ENCODE results near the gene TRAF3IP1.

Gene TRAF3IP1

DNA sequence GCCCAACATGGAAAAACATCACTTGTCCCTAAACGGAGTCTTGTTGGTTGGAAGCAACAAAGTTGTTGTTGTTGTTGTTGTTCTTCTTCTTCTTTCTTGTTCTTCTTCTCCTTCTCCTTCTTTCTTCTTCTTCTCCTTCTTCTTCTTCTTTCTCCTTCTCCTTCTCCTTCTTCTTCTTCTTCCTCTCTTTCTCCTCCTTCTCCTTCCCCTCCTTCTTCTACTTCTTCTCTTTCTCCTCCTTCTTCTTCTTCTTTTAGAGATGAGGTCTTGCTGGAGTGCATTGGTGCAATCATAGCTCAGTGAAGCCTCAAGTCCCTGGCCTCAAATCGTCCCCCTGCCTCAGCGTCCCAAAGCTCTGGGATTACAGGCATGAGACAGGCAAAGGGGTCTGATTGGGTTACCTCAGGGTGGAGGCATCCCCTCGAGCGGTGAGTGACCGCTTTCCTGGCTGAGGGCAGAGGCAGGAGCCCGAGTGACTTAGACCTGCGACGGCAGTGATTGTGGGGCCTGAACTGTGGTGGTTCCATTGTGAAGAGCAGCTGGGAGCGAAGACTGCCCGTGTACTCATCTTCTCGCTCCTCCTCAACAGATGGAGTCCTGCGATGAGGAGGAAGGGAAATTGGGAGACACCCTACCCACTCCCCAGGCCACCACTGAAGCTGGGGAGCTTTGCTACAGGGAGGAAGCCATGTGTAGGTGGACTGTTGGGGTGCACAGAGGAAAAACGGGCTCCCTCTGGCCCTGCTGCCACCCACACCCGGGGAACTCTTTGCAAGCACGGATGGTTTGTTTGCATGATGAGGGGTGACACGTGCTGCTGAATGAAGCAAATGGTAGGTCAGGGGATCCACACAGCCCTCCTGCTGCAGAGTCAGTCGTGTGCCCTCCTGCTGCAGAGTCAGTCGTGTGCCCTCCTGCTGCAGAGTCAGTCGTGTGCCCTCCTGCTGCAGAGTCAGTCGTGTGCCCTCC lies 24.9 kb upstream of the TRAF3IP1 start:
- no peaks in the 10 kb centered on the region for H3K27me3 ChIP-seq (ENCODE audit: insufficient read depth, low read depth, severe bottlenecking)
- TF ChIP-seq, protein P1, sequence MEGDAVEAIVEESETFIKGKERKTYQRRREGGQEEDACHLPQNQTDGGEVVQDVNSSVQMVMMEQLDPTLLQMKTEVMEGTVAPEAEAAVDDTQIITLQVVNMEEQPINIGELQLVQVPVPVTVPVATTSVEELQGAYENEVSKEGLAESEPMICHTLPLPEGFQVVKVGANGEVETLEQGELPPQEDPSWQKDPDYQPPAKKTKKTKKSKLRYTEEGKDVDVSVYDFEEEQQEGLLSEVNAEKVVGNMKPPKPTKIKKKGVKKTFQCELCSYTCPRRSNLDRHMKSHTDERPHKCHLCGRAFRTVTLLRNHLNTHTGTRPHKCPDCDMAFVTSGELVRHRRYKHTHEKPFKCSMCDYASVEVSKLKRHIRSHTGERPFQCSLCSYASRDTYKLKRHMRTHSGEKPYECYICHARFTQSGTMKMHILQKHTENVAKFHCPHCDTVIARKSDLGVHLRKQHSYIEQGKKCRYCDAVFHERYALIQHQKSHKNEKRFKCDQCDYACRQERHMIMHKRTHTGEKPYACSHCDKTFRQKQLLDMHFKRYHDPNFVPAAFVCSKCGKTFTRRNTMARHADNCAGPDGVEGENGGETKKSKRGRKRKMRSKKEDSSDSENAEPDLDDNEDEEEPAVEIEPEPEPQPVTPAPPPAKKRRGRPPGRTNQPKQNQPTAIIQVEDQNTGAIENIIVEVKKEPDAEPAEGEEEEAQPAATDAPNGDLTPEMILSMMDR (IDR thresholded peaks at IDR 0.05; ENCODE audit: low read depth, low read length) = no peak
- H3K4me3 ChIP-seq (ENCODE audit: low read depth, low read length) = no peak overlapping the region
- H3K27ac ChIP-seq = no peak overlapping the region
- no peaks in the 10 kb centered on the region for H3K36me3 ChIP-seq
- no peak for DNase-seq
- no peaks in the 10 kb centered on the region for H3K9me3 ChIP-seq (ENCODE audit: severe bottlenecking)

DNA sequence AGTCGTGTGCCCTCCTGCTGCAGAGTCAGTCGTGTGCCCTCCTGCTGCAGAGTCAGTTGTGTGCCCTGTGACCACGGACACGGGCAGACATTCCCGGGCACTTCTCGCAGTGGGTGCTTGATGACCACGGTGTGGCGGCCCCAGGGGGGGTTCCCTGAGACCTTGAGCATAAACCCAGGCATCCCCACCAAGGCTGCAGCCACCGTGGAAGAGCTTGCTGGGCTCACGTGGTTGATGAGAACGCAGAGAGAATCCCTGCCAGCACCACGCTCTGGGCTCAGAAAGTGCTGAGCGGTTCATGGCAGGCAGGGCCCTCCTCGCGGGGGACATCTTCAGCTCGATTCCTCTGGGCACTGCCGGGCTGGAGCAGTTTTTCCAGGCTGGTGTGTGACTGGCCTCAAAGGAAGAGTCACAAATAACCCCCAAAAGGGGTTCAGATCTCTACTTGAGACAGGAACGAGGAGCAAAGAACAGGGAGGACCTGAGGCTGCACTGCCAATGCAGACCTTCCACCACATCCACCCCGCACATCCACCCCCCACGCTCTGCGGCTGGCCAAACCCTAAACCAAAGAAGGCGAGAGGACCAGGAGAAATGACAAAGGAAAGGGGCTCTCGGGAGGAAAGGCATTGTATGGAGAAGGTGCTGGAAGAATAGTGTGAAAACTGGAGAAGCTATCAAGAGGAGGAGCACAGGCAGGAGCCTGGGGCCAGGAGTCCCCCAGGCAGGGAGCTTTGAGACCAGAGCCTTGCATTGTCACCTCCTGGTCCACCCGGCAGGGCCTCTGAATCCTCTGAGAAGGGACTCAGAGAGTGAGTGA lies 23.5 kb upstream of the TRAF3IP1 start:
- no peaks in the 10 kb centered on the region for H3K36me3 ChIP-seq
- no peak for DNase-seq
- no peak overlapping the region for H3K27ac ChIP-seq
- no peaks in the 10 kb centered on the region for H3K9me3 ChIP-seq (ENCODE audit: severe bottlenecking)
- H3K27me3 ChIP-seq (ENCODE audit: insufficient read depth, low read depth, severe bottlenecking) = no peaks in the 10 kb centered on the region
- H3K4me3 ChIP-seq (ENCODE audit: low read depth, low read length) = no peak overlapping the region
- TF ChIP-seq, protein P1 (IDR thresholded peaks at IDR 0.05; ENCODE audit: low read depth, low read length) = no peak

DNA sequence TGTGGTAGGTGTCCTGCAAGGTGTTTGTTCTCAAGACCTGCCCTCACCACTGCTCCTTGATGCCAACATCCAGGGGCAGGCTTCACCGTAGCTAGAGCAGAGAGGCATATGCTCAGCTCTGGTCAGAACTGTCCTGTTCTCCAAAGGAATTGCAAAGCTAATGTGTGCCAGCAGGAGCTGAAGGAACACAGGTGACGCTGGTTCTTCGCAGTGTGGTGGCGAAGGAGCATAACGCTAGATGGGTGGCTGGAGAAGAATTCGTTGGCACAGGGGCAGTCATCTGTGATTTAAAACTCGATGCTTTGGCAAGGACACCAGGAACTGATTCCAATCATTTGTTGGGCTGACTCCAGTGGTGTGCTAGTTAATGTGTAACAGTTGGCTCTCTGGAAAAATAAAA lies 20.5 kb upstream of the TRAF3IP1 start:
- Histone ChIP-seq H3K36me3 (no peaks in the 10 kb centered on the region), H3K9me3 (ENCODE audit: severe bottlenecking) (no peaks in the 10 kb centered on the region), H3K27me3 (ENCODE audit: insufficient read depth, low read depth, severe bottlenecking) (no peaks in the 10 kb centered on the region), H3K27ac (no peak overlapping the region), H3K4me3 (ENCODE audit: low read depth, low read length) (no peak overlapping the region)
- TF ChIP-seq, protein P1 (IDR thresholded peaks at IDR 0.05; ENCODE audit: low read depth, low read length) = no peak
- no peak for DNase-seq

DNA sequence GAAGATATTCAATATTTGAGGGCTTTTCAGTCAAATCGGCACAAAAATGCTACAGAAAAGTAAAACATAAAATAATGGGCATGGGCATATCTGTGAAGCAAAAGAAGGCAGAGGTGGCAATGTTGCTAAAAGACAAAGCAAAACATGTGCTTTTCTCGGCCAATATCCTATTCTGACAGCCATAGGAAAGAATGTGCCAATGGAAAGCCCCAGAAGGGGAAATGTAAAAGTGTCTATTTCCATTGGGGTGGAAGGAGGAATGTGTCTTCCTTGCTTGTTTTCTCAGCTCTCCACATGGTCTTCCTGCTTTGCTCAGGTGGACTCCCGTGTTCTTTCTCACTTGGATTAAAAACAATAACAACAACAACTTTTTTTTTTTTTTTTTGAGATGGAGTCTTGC lies 18.2 kb upstream of the TRAF3IP1 start:
- no peak for DNase-seq
- TF ChIP-seq, protein P1 (IDR thresholded peaks at IDR 0.05; ENCODE audit: low read depth, low read length) = no peak
- Histone ChIP-seq H3K27me3 (ENCODE audit: insufficient read depth, low read depth, severe bottlenecking) (no peaks in the 10 kb centered on the region), H3K27ac (no peak overlapping the region), H3K9me3 (ENCODE audit: severe bottlenecking) (no peaks in the 10 kb centered on the region), H3K4me3 (ENCODE audit: low read depth, low read length) (no peak overlapping the region), H3K36me3 (no peaks in the 10 kb centered on the region)

DNA sequence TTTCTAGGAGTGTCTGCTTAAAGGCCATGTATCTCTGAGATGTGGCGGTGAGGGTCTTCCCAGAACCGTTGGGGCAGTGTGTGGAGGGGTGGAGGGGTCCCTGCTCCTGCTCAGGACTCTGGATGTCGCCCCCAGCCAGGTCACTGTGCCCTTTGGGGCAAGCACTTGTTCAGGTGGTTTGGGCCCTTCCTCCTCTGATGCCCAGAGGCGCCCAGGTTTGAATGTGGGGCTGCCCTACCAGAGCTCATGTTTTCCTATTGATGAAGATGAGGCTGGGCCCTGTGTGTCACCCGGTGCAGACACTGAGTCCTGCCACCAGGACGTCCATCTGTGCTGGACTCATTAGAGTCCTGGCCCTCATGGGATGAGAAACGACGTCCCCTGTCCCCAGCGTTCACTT lies 17.6 kb upstream of the TRAF3IP1 start:
- H3K27me3 ChIP-seq (ENCODE audit: insufficient read depth, low read depth, severe bottlenecking) = no peaks in the 10 kb centered on the region
- no peaks in the 10 kb centered on the region for H3K36me3 ChIP-seq
- TF ChIP-seq, protein P1 (IDR thresholded peaks at IDR 0.05; ENCODE audit: low read depth, low read length) = 0 out of 2 replicates have a peak, but pooled peaks have one; percentile 10
- no peak for DNase-seq
- no peak overlapping the region for H3K27ac ChIP-seq
- no peak overlapping the region for H3K4me3 ChIP-seq (ENCODE audit: low read depth, low read length)
- no peaks in the 10 kb centered on the region for H3K9me3 ChIP-seq (ENCODE audit: severe bottlenecking)

All from WERI-Rb-1 (cell line).